ENCODE data around the gene PTPRN2. TPM values are rescaled to one million over a fixed set of nuclear protein-coding genes. Genes with fewer than 3 reads are reported as not detected.

PTPRN2 gene
- polyA plus RNA-seq, 4 donors: 7.4 to 9.6 (median 8.8) TPM

GRCh38 chr7:157653827-157654207, 933.8 kb downstream of the PTPRN2 start:
- no peak for DNase-seq (ENCODE audit: low read depth in 4 of 4, low spot score in 3 of 4)

GRCh38 chr7:157652954-157653826, 934.4 kb downstream of the PTPRN2 start:
- no peak for DNase-seq (ENCODE audit: low read depth in 4 of 4, low spot score in 3 of 4)

- no peak for DNase-seq (ENCODE audit: low read depth in 4 of 4, low spot score in 3 of 4)
Observed at GRCh38 chr7:157652161-157652953, 935.3 kb downstream of the PTPRN2 start.

GRCh38 chr7:157651366-157652160, 936.1 kb downstream of the PTPRN2 start:
- no peak for DNase-seq (ENCODE audit: low read depth in 4 of 4, low spot score in 3 of 4)

GRCh38 chr7:157650801-157651200, 936.8 kb downstream of the PTPRN2 start:
- no peak for DNase-seq (ENCODE audit: low read depth in 4 of 4, low spot score in 3 of 4)

GRCh38 chr7:157650131-157650631, 937.4 kb downstream of the PTPRN2 start:
- DNase-seq (ENCODE audit: low read depth in 4 of 4, low spot score in 3 of 4): no peak

GRCh38 chr7:157646551-157646950, 941.1 kb downstream of the PTPRN2 start:
- DNase-seq (ENCODE audit: low read depth in 4 of 4, low spot score in 3 of 4): no peak

- DNase-seq (ENCODE audit: low read depth in 4 of 4, low spot score in 3 of 4): no peak
Observed at GRCh38 chr7:157645539-157645938, 942.1 kb downstream of the PTPRN2 start.

- DNase-seq (ENCODE audit: low read depth in 4 of 4, low spot score in 3 of 4): no peak
Observed at GRCh38 chr7:157644946-157645345, 942.7 kb downstream of the PTPRN2 start.

- no peak for DNase-seq (ENCODE audit: low read depth in 4 of 4, low spot score in 3 of 4)
Observed at GRCh38 chr7:157643525-157643970, 944.1 kb downstream of the PTPRN2 start.

GRCh38 chr7:157641866-157642265, 945.8 kb downstream of the PTPRN2 start:
- no peak for DNase-seq (ENCODE audit: low read depth in 4 of 4, low spot score in 3 of 4)

GRCh38 chr7:157640144-157640543, 947.5 kb downstream of the PTPRN2 start:
- no peak for DNase-seq (ENCODE audit: low read depth in 4 of 4, low spot score in 3 of 4)

- no peak for DNase-seq (ENCODE audit: low read depth in 4 of 4, low spot score in 3 of 4)
Observed at GRCh38 chr7:157638563-157638962, 949.1 kb downstream of the PTPRN2 start.

GRCh38 chr7:157637216-157637949, 950.2 kb downstream of the PTPRN2 start:
- no peak for DNase-seq (ENCODE audit: low read depth in 4 of 4, low spot score in 3 of 4)

GRCh38 chr7:157635669-157636068, 952.0 kb downstream of the PTPRN2 start:
- no peak for DNase-seq (ENCODE audit: low read depth in 4 of 4, low spot score in 3 of 4)

- no peak for DNase-seq (ENCODE audit: low read depth in 4 of 4, low spot score in 3 of 4)
Observed at GRCh38 chr7:157635148-157635500, 952.5 kb downstream of the PTPRN2 start.

GRCh38 chr7:157634401-157635147, 953.0 kb downstream of the PTPRN2 start:
- DNase-seq (ENCODE audit: low read depth in 4 of 4, low spot score in 3 of 4): no peak

GRCh38 chr7:157633465-157634185, 954.0 kb downstream of the PTPRN2 start:
- DNase-seq (ENCODE audit: low read depth in 4 of 4, low spot score in 3 of 4): no peak

Data from right renal pelvis (tissue), 4 donors.